GM12878 (cell line): ENCODE data around the gene PLA2G12B. TPM values are rescaled to one million over a fixed set of nuclear protein-coding genes. Genes with fewer than 3 reads are reported as not detected.
"Not testable (repeated sequence)": the region's sequence is repeated elsewhere in the genome, so short reads cannot be mapped to it uniquely, and the experiment has no call there.

Experiments
- ATAC-seq: fragments of 200-7000 bp; cut with Tn5 transposase; 3 replicates; pipeline ENCODE4 v1.9.1; 2020; ENCODE audit warnings: mild to moderate bottlenecking, moderate library complexity
- BruUV-seq: library from RNA; stranded (reverse); fragments of 400-500 nt; replicated peaks from 2 replicates; lab custom pipeline; 2021; lab: Mats Ljungman, UMichigan
- CTCF ChIA-PET: fragments of 300-600 bp; sonication (Branson Sonifier 250); formaldehyde crosslinking; extraction: SDS; loops from one replicate; lab custom pipeline; 2021; ENCODE audit warnings: inconsistent platforms; lab: Yijun Ruan, JAX
- POLR2A ChIA-PET: fragments of 350-600 bp; formaldehyde crosslinking; extraction: SDS; loops from one replicate; lab custom pipeline; 2021; ENCODE audit warnings: inconsistent platforms; lab: Charles Lee
- RAD21 ChIA-PET: fragments of 300-600 bp; sonication (Branson Sonifier 250); formaldehyde crosslinking; loops from one replicate; lab custom pipeline; 2023; ENCODE audit warnings: antibody characterized with exemption; ENCODE audit not compliant: unreplicated experiment; lab: Charles Lee
- SMC1A ChIA-PET: fragments of 300-600 bp; sonication (Branson Sonifier 250); formaldehyde crosslinking; loops from one replicate; lab custom pipeline; 2023; ENCODE audit not compliant: unreplicated experiment, uncharacterized antibody; lab: Charles Lee
- DNase-seq: peaks from one replicate; pipeline ENCODE4 v3.0.0-alpha.2; 2011; ENCODE audit warnings: low read depth, low spot score
- FAIRE-seq: peaks from 3 replicates; lab custom pipeline; 2011; peaks lifted over from hg19 to GRCh38; lab: Jason Lieb, UNC
- H2AFZ ChIP-seq: 2 replicates; pipeline ENCODE4 v1.6.0; 2011; ENCODE audit warnings: low read depth, low read length, control low read depth; ENCODE audit not compliant: control insufficient read depth
- H3K27ac ChIP-seq: 2 replicates; pipeline ENCODE4 v1.5.1; 2011; ENCODE audit warnings: control low read depth; ENCODE audit not compliant: control insufficient read depth, insufficient read depth
- H3K27me3 ChIP-seq, 2 experiments: replicated peaks in 1 of 2; 2 replicates each; pipeline versions ENCODE4 v1.6.0 to v1.6.1; 2011; ENCODE audit warnings: low read length in 1 of 2; ENCODE audit not compliant: control insufficient read depth in 2 of 2, insufficient read depth in 2 of 2
- H3K36me3 ChIP-seq, 2 experiments: 2 replicates each; pipeline ENCODE4 v1.5.1; 2011; ENCODE audit warnings: low read length in 1 of 2; ENCODE audit not compliant: control insufficient read depth in 2 of 2, insufficient read depth in 2 of 2
- H3K4me1 ChIP-seq: 2 replicates; pipeline ENCODE4 v1.6.1; 2011; ENCODE audit warnings: mild to moderate bottlenecking, low read length, moderate library complexity, mixed read lengths; ENCODE audit not compliant: control insufficient read depth, insufficient read depth
- H3K4me2 ChIP-seq: 2 replicates; pipeline ENCODE4 v1.6.0; 2011; ENCODE audit warnings: control low read depth; ENCODE audit not compliant: control insufficient read depth, insufficient read depth
- H3K4me3 ChIP-seq: fragments of 200-600 bp; sonication (generic); 2 replicates; pipeline ENCODE4 v1.5.1; 2016
- H3K79me2 ChIP-seq: 2 replicates; pipeline ENCODE4 v1.6.0; 2011; ENCODE audit warnings: low read length; ENCODE audit not compliant: control insufficient read depth, insufficient read depth
- H3K9ac ChIP-seq: 2 replicates; pipeline ENCODE4 v1.8.0; 2011; ENCODE audit warnings: low read length, control low read depth, mixed read lengths; ENCODE audit not compliant: control insufficient read depth, insufficient read depth
- H3K9me3 ChIP-seq: replicated peaks from 3 replicates; pipeline ENCODE4 v1.5.1; 2011; ENCODE audit warnings: mild to moderate bottlenecking, low read length; ENCODE audit not compliant: control insufficient read depth, insufficient read depth
- H4K20me1 ChIP-seq: 2 replicates; pipeline ENCODE4 v1.6.0; 2011; ENCODE audit not compliant: control insufficient read depth, insufficient read depth
- TAF1 ChIP-seq: IDR thresholded peaks from 2 replicates; pipeline ENCODE4 v1.6.1; 2011; ENCODE audit warnings: mild to moderate bottlenecking, low read depth, low read length, borderline replicate concordance
- WGBS: methylation state at CpG from one replicate; pipeline ENCODE4 v1.1.6; 2016; ENCODE audit warnings: low lambda C conversion rate; ENCODE audit not compliant: insufficient replicate concordance, insufficient coverage; ENCODE audit errors: missing lambda C conversion rate; 5-methylcytosine and 5-hydroxymethylcytosine counted together
- in situ Hi-C: fragments of 300-500 bp; cut with MboI; formaldehyde crosslinking; loops from 9 replicates; pipeline ENCODE4 v1.14.3; 2018; ENCODE audit warnings: mixed read lengths
- intact Hi-C: fragments of 100-400 bp; cut with micrococcal nuclease; formaldehyde crosslinking; loops from one replicate; pipeline ENCODE4 v1.14.2; 2022; ENCODE audit not compliant: unreplicated experiment
- polyA plus RNA-seq, 11 experiments: library from polyadenylated mRNA; depleted of rRNA in 4 of 11; unstranded in 6 of 11; stranded (reverse) in 5 of 11; fragments of >200 nt; fragmentation: Nextera tagmentation in 4 of 11; fragmentation: Illumina TruSeq in 1 of 11; extraction: Ambion mirVana in 4 of 11; extraction: Trizol in 1 of 11; gene quantifications; 1 replicate in 1 of 11; 2 replicates in 10 of 11; pipeline versions ENCODE4 v1.2.1 to v1.2.3, GENCODE V29; 2011 to 2016; ENCODE audit warnings: inconsistent platforms in 2 of 11, missing spikeins in 2 of 11, low read depth in 1 of 11
- total RNA-seq, 4 experiments: library from RNA; depleted of rRNA in 3 of 4; stranded (reverse); fragments of >200 nt in 3 of 4; fragmentation: Illumina TruSeq in 1 of 4; extraction: Trizol in 1 of 4; gene quantifications; 2 replicates each; pipeline versions ENCODE4 v1.2.1 to v1.2.3, GENCODE V29; 2013 to 2021

Gene PLA2G12B
- total and polyA plus RNA-seq, 10 of the 15 experiments (the other 5 are each of a cell fraction or from before 2014, with no cell fraction given), result not detected

DNA sequence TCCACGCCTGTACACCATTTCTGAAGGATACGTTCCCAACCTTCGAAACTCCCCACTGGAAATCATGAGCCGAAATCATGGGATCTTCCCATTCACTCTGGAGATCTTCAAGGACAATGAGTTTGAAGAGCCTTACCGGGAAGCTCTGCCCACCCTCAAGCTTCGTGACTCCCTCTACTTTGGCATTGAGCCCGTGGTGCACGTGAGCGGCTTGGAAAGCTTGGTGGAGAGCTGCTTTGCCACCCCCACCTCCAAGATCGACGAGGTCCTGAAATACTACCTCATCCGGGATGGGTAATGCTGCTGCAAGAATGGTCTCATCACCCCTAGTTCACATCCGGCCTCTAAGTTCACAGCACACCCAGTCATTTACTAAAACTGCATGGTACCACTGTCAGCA is 30.3 kb downstream of the PLA2G12B start:
- Histone ChIP-seq H2AFZ (no peak overlapping the region), H3K27me3 (no peaks in the 10 kb centered on the region), H3K79me2 (no peaks in the 10 kb centered on the region), H4K20me1 (no peaks in the 10 kb centered on the region), H3K27ac (no peak overlapping the region), H3K4me3 (no peak overlapping the region), H3K36me3 (no peaks in the 10 kb centered on the region), H3K4me2 (no peak overlapping the region), H3K9ac (no peak overlapping the region), H3K9me3 (no peaks in the 10 kb centered on the region), H3K4me1 (no peaks in the 10 kb centered on the region)
- 63% methylated on average over 13 of the region's 13 CpGs for WGBS
- RAD21 ChIA-PET, result no interaction called here
- BruUV-seq, result no TSS peak
- SMC1A ChIA-PET, result no interaction called here
- TF ChIP-seq TAF1, result no peak
- FAIRE-seq, result no peak
- intact Hi-C loops (no loop called here), in situ Hi-C loops (no loop called here)
- DNase-seq, result no peak
- CTCF ChIA-PET, result no interaction called here
- POLR2A ChIA-PET, result no interaction called here
- no peak for ATAC-seq

DNA sequence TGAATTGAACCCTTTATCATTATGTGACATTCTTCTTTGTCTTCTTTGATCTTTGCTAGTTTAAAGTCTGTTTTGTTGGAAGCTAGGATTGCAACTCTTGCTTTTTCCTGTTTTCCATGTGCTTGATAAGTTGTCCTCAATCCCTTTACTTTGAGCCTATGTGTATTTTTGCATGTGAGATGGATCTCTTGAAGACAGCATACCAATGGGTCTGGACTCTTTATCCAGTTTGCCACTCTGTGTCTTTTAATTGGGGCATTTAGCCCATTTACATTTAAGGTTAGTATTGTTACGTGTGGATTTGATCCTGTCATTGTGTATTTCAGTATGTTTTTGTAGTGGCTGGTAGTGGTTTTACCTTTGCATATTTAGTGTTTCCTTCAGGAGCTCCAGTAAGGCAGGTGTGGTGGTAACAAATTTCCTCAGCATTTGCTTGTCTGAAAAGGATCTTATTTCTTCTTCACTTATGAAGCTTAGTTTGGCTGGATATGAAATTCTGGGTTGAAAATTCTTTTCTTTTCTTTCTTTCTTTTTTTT is 33.4 kb downstream of the PLA2G12B start:
- H2AFZ ChIP-seq, H3K36me3 ChIP-seq, H3K79me2 ChIP-seq, H3K9ac ChIP-seq, DNase-seq, H4K20me1 ChIP-seq, POLR2A ChIA-PET, H3K27me3 ChIP-seq, H3K4me2 ChIP-seq, H3K4me1 ChIP-seq, H3K27ac ChIP-seq, BruUV-seq, SMC1A ChIA-PET, H3K9me3 ChIP-seq, RAD21 ChIA-PET, ATAC-seq, in situ Hi-C loops, H3K4me3 ChIP-seq, intact Hi-C loops, FAIRE-seq: not testable (repeated sequence)
- WGBS, result 56% methylated on average over 1 of the region's 1 CpG
- CTCF ChIA-PET, result interaction anchor here (0.6 to 1.6 kb wide), 3 partner anchors 11 to 237 kb away, joined by 3 to 6 read pairs (median 4); no protein-coding TSS in a partner anchor
